NCI-H2227 (cell line): ENCODE results near the gene SNRNP48.

ENCODE experiments used
- DNase-seq: peaks from one replicate; lab custom pipeline; 2025; ENCODE audit not compliant: unreplicated experiment; lab: John Stamatoyannopoulos, UW

SNRNP48 gene

GRCh38 chr6:7591770-7592169 lies 1.8 kb downstream of the SNRNP48 start:
- no peak for DNase-seq

GRCh38 chr6:7593229-7593628 lies 3.2 kb downstream of the SNRNP48 start:
- DNase-seq: no peak

- DNase-seq: no peak
These were observed 4.7 kb downstream of the SNRNP48 start for GRCh38 chr6:7594579-7595125.

DNA sequence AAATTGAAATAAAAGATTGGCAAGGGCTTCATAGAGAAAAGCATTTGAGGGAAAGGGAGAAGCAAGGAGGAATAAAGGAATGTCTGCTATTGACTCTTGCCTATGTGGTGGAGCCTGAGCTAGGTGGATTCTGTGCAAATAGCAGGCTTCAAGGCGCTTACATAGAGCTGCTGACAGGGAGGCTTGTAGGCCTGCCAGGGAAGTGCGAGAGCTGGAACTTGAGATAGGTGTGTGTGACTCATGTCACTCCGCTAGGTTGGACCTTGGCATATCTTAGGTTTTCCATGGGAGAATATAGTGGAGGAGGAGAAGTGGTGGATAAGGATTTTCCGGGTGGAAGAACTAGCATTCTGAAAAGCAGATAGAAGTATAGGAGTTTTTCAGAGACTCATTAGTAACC lies 14.0 kb downstream of the SNRNP48 start:
- no peak for DNase-seq

DNA sequence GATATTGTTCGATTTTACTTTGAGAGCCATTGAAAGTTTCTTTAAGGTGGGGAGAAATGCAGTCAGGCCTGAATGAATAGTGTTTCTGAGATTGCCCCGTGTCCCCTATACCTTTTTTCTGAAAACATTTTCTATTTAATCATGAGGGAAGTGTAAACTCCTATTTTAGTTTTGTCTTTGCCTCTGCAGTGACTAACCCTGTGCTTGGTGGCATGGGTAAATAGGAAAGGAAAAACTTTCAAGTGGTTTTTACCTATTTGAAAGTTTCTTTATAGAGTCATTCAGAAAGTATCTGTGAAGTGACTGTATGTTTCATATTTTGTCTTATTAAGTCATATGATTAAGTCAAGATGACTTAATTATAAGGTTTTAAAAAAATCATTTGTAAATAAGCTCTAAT lies 14.5 kb downstream of the SNRNP48 start:
- no peak for DNase-seq

DNA sequence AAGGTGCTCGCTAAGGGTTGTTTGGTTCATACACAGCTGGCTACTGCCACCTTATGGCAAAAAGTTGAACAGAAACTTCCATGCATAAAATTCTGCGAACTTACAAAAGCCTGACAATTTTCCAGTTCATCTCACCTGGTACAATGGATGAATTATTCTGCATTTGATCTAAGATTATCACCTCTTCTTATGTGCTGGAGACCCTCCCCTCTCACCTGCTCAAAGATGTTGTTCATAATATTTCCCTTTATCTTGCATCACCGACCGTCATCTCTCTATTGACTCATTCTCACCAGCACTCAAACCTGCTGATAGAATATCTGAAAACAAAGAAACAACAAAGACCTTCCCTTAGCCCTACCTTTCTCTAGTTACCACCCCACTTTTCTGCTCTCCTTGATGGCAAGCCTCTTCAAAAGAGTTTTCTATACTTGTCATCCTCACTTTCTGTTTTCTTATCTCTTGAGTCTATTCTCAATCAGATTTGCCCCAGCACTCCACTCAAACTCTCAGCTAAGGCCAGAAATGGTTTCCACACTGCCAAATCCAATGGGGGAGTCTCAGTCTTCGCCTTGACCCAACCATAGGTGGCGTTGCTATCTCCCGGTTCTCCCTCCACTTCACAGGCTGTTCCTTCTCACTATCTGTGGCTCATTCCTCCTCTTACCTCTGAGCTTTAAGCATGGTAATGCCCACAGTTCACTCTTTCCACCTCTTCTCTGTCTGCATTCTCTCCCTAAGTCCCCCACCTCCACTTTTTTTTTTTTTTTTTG lies 25.8 kb downstream of the SNRNP48 start:
- peak; percentile 64 for DNase-seq

GRCh38 chr6:7617801-7618764 lies 28.1 kb downstream of the SNRNP48 start:
- DNase-seq: no peak

GRCh38 chr6:7621761-7622160 lies 31.8 kb downstream of the SNRNP48 start:
- DNase-seq: no peak

DNA sequence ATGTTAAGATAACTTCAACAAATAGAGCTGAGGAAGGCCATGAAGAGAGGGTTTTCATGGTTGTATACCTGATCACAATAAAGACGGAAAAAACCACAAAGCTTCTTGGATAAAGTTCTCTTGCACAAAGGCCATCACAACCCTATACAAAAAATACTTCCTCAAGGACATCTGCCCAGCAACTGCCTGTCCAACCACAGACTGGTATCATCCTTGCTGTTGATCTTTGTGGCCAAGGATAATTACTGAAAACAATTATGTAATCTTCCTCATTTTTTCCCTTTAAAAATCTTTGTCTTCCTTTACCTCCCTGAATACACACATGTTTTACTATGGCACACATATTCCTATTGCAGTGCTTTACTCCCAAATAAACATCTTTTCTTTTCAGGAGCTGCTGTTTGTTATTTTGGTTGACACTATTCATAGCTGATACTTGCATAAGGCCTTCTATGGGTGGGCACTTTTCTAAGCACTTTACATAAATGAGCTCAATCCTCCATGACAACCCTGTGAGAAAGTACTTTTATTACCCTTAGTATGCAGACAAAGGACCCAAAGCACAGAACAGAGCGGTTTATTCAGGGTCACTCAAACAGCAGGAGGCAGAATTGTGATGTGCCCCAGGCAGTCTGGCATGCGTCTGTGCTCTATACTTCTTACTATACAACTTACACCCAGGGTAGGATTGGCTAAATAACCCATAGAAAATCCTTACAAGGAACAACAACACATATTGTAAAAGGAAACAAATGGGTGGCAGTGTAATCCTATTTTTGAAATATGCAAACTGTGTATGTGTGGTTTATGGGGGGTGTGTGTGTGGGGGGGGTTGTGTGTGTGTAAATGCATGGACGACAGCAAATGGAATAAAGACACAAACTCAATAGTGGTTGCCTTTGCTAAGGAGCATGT lies 35.1 kb downstream of the SNRNP48 start:
- no peak for DNase-seq

DNA sequence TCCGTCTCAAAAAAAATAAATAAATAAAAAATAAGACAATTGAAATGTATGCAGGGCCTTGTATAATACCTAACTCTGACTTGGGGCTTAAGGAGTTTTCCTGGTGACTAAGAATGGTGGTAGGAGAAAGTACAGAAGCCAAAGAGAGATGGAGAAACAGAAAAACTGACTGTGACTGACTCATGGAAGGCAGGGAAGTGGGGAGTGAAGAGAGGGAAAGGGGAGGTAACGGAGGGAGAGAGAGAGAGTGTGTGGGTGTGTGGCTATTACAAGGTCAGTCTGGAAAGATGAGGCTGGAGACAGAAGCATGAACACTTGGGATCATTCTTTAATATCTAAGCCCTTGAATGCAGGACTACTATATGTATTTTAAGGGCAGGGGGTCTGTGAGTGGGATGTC lies 38.5 kb downstream of the SNRNP48 start:
- DNase-seq: no peak

GRCh38 chr6:7628909-7629308 lies 38.9 kb downstream of the SNRNP48 start:
- DNase-seq: no peak

DNA sequence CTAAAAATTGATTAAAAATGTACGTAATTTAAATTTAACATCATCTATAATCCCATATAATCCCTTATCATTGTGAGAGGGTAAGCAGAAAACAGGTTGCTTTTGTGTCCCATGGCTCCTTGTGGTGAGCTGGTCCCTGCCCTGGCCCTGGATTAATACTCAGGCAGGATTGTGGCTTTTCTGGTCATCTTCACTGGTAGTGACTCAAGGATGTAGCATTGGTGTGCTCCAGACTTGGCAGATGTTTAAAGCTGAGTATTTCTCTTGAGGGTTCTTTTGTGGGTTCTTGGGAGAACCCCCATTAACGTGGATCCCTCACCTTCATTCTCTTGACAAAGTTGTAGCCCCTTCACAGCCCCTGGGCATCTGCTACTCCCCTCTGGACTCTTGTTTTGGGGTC lies 39.3 kb downstream of the SNRNP48 start:
- DNase-seq: no peak

DNA sequence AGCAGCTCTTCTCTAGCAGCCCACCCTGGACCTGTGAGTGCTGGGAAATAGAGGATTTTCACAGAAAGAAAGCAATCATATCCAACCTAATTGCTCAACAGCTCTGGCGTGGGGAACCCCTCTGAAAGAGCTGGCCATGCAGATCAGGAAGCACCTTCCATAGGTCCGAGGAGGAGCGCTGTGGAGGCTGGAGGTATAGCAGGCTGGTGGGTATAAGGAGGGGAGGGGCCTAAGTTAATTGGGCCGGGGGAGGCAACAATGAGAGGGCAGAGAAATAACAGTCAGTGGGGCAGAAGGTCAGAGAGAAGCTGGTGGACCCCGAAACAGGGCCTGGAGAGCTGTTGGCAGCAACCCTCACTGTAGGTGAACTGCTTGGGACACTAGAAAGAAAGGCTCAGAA lies 40.8 kb downstream of the SNRNP48 start:
- no peak for DNase-seq

- DNase-seq: no peak
These were observed 41.5 kb downstream of the SNRNP48 start for GRCh38 chr6:7631466-7631865.

- no peak for DNase-seq
These were observed 42.7 kb downstream of the SNRNP48 start for GRCh38 chr6:7632501-7633290.

DNA sequence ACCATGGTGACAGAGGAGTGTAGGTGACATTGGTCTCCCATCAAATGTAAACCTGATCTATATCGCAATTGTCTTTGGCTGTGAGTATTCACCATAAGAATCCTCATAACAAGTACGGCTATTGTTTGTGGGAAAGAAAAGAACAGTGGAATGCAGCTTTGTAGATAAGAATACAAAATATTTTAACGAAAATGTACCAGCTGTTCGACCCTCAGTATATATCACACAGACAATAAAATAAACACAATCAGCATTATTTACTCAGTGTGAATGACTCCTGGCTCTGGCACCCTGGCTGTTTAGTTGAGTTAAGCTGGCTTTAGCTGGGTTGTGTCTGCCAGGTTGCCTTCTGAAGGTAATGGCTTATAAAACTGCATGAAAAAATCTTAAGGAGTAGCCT lies 43.4 kb downstream of the SNRNP48 start:
- DNase-seq: no peak

GRCh38 chr6:7636151-7636550 lies 46.2 kb downstream of the SNRNP48 start:
- DNase-seq: no peak

DNA sequence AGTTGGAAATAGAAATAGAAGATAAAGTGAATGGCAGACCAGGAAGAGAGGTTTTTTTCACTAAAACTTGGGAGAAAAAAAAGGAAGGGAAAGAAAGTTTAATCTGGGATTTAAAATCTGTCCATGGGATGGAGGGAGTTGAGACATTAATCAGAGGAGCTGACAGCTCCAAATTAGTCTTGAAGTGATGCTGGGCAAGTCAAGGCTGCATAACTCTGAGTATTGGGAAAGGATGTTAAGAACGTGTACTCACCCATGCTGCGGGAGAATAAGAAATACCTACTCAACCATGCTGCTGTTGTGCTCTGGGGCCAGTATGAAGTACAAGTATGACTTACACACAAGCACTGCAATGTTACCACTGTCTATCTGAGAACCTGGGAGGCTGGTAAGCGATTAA lies 47.5 kb downstream of the SNRNP48 start:
- no peak for DNase-seq

- no peak for DNase-seq
These were observed 49.4 kb downstream of the SNRNP48 start for GRCh38 chr6:7639427-7639826.

DNA sequence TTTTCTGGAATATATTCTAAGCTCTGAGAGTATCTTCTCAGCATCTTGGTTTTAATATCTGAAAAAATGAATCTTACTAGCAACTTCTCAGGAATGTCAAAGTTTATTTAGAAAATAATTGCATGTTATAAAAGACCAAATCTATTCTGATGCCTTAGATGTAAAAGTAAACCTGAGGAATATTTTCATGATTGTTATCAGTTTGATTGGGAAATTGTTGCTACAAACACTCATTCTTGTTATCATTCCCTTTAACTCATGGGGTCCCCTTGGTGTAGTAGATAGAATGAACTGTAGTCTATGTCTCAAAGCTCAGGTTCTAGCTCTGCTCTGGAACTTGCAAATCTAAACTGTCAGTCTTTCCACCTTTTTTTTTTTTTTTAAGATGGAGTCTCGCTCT lies 50.0 kb downstream of the SNRNP48 start:
- no peak for DNase-seq
